Measurements from ENCODE around the gene KDM4F.

GRCh38 chr11:95024958-95025357 is 24.3 kb upstream of the KDM4F start, which contains the start of gene KDM4E:
- TF ChIP-seq SMC3 (IDR thresholded peaks at IDR 0.05), result no peak
- TF ChIP-seq, protein P1, sequence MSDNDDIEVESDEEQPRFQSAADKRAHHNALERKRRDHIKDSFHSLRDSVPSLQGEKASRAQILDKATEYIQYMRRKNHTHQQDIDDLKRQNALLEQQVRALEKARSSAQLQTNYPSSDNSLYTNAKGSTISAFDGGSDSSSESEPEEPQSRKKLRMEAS (IDR thresholded peaks at IDR 0.05), result no peak

Measured in A549 (cell line).